Measurements from ENCODE around the gene CALHM6. TPM values are rescaled to one million over a fixed set of nuclear protein-coding genes. Genes with fewer than 3 reads are reported as not detected.

Gene CALHM6
- total and polyA plus RNA-seq, 4 donors: 2.0 to 22.4 (median 6.2) TPM

DNA sequence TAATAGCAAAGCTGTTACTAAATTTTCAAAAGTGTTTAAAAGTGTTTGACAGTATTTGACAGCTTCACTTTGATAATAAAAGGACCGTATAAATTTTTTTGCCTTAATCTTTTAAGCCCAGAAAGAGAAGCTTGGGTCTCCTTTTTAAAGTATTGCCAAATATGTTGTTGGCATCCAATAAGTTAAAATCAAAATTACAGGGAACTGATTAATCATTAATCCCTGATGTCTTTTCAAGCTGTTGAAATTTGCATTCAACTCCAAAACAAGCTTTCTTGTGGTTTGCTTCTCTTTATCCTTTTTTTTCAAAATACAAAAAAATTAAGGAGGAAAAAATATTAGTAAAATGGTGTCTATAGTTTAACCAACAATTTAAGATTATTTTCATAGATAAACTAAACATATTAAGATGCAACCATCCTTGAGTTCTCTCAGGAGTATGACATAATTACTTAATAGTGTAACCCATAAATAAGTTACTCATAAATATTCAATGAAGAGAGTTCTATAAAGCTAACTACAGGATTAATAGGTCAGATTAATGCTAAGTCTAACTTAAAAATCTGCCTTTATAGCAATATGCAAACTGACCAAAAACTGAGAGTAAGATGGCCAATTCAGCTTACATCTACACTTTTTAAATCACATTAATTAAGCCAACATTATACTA, 27.0 kb upstream of the CALHM6 start (continued):
- TF ChIP-seq, protein P1, sequence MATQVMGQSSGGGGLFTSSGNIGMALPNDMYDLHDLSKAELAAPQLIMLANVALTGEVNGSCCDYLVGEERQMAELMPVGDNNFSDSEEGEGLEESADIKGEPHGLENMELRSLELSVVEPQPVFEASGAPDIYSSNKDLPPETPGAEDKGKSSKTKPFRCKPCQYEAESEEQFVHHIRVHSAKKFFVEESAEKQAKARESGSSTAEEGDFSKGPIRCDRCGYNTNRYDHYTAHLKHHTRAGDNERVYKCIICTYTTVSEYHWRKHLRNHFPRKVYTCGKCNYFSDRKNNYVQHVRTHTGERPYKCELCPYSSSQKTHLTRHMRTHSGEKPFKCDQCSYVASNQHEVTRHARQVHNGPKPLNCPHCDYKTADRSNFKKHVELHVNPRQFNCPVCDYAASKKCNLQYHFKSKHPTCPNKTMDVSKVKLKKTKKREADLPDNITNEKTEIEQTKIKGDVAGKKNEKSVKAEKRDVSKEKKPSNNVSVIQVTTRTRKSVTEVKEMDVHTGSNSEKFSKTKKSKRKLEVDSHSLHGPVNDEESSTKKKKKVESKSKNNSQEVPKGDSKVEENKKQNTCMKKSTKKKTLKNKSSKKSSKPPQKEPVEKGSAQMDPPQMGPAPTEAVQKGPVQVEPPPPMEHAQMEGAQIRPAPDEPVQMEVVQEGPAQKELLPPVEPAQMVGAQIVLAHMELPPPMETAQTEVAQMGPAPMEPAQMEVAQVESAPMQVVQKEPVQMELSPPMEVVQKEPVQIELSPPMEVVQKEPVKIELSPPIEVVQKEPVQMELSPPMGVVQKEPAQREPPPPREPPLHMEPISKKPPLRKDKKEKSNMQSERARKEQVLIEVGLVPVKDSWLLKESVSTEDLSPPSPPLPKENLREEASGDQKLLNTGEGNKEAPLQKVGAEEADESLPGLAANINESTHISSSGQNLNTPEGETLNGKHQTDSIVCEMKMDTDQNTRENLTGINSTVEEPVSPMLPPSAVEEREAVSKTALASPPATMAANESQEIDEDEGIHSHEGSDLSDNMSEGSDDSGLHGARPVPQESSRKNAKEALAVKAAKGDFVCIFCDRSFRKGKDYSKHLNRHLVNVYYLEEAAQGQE (IDR thresholded peaks at IDR 0.05): no peak
- TF ChIP-seq FOXA1 (IDR thresholded peaks at IDR 0.05) (no peak), HNF4G (IDR thresholded peaks at IDR 0.05) (no peak)

DNA sequence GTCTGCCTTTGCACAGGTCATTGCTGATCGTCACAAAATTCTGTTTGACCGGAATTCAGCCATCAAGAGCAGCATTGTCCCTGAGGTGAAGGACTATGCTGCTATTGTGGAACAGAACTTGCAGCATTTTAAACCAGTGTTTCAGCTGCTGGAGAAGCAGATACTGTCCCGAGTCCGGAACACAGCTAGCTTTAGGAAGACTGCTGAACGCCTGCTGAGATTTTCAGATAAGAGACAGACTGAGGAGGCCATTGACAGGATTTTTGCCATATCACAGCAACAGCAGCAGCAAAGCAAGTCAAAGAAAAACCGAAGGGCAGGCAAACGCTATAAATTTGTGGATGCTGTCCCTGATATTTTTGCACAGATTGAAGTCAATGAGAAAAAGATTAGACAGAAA, 24.6 kb upstream of the CALHM6 start:
- H3K27me3 ChIP-seq (ENCODE audit: control insufficient read depth in 4 of 4, insufficient read depth in 4 of 4, low read length in 3 of 4): no peaks in the 10 kb centered on the region
- H3K4me1 ChIP-seq (ENCODE audit: control insufficient read depth in 4 of 4, insufficient read depth in 4 of 4, low read length in 3 of 4): peaks cover 0 to 6% (median 3%) of the 10 kb centered on the region in 4 donors
- H3K9me3 ChIP-seq (ENCODE audit: control insufficient read depth in 4 of 4, low read length in 3 of 4): no peaks in the 10 kb centered on the region
- no peak for DNase-seq (ENCODE audit: low spot score)
- no peak overlapping the region for H3K27ac ChIP-seq (ENCODE audit: low read depth in 1 of 2, low read length in 2 of 2)
- WGBS: 90% methylated on average over 7 of the region's 7 CpGs
- TF ChIP-seq, protein P2, sequence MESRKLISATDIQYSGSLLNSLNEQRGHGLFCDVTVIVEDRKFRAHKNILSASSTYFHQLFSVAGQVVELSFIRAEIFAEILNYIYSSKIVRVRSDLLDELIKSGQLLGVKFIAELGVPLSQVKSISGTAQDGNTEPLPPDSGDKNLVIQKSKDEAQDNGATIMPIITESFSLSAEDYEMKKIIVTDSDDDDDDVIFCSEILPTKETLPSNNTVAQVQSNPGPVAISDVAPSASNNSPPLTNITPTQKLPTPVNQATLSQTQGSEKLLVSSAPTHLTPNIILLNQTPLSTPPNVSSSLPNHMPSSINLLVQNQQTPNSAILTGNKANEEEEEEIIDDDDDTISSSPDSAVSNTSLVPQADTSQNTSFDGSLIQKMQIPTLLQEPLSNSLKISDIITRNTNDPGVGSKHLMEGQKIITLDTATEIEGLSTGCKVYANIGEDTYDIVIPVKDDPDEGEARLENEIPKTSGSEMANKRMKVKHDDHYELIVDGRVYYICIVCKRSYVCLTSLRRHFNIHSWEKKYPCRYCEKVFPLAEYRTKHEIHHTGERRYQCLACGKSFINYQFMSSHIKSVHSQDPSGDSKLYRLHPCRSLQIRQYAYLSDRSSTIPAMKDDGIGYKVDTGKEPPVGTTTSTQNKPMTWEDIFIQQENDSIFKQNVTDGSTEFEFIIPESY (IDR thresholded peaks at IDR 0.05): no peak
- TF ChIP-seq HNF4G (IDR thresholded peaks at IDR 0.05) (no peak), SP1 (IDR thresholded peaks at IDR 0.05) (no peak), NR2F2 (IDR thresholded peaks at IDR 0.05) (no peak), TAF1 (conservative IDR thresholded peaks at IDR 0.05) (no peak), EGR1 (IDR thresholded peaks at IDR 0.05; ENCODE audit: low read depth in 2 of 2) (no peak), JUND (IDR thresholded peaks at IDR 0.05) (no peak), RAD21 (IDR thresholded peaks at IDR 0.05) (no peak)
- TF ChIP-seq, protein P3, sequence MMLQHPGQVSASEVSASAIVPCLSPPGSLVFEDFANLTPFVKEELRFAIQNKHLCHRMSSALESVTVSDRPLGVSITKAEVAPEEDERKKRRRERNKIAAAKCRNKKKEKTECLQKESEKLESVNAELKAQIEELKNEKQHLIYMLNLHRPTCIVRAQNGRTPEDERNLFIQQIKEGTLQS (IDR thresholded peaks at IDR 0.05): no peak
- H3K9ac ChIP-seq (ENCODE audit: low read depth in 1 of 2, low read length in 2 of 2): no peak overlapping the region
- H3K36me3 ChIP-seq (ENCODE audit: control insufficient read depth in 4 of 4, insufficient read depth in 3 of 4, low read depth in 1 of 4, low read length in 3 of 4): peaks cover 0 to 2% (median 0%) of the 10 kb centered on the region in 4 donors
- H3K4me3 ChIP-seq (ENCODE audit: low read depth in 1 of 3, low read length in 3 of 3): no peak overlapping the region

DNA sequence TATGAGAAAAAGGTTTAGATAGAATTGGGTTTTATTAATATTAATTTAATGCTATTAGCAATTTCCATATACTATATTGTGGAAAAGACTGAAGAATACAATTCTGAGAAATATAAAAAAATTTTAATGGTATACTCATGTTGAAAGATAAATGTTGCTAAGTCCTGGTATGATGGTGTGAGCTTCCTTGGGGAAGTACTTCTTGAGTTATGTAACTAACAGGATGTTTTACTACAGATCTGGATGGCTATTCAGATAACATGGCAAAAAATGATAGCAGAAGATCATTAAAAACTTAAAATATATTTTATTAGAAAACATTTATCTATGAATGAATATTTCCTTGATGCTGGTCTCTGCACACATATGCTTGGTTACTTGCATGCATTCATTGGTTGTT, 23.5 kb upstream of the CALHM6 start:
- H3K36me3 ChIP-seq (ENCODE audit: control insufficient read depth in 4 of 4, insufficient read depth in 3 of 4, low read depth in 1 of 4, low read length in 3 of 4): peaks cover 0 to 2% (median 0%) of the 10 kb centered on the region in 4 donors
- no peak overlapping the region for H3K4me3 ChIP-seq (ENCODE audit: low read depth in 1 of 3, low read length in 3 of 3)
- no peak overlapping the region for H3K9ac ChIP-seq (ENCODE audit: low read depth in 1 of 2, low read length in 2 of 2)
- H3K27me3 ChIP-seq (ENCODE audit: control insufficient read depth in 4 of 4, insufficient read depth in 4 of 4, low read length in 3 of 4): no peaks in the 10 kb centered on the region
- peaks cover 0 to 6% (median 3%) of the 10 kb centered on the region in 4 donors for H3K4me1 ChIP-seq (ENCODE audit: control insufficient read depth in 4 of 4, insufficient read depth in 4 of 4, low read length in 3 of 4)
- DNase-seq (ENCODE audit: low spot score): no peak
- no peaks in the 10 kb centered on the region for H3K9me3 ChIP-seq (ENCODE audit: control insufficient read depth in 4 of 4, low read length in 3 of 4)
- no peak overlapping the region for H3K27ac ChIP-seq (ENCODE audit: low read depth in 1 of 2, low read length in 2 of 2)
- no peak for TF ChIP-seq HNF4G (IDR thresholded peaks at IDR 0.05)
- TF ChIP-seq, protein P4, sequence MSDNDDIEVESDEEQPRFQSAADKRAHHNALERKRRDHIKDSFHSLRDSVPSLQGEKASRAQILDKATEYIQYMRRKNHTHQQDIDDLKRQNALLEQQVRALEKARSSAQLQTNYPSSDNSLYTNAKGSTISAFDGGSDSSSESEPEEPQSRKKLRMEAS (IDR thresholded peaks at IDR 0.05): no peak
- no peak for TF ChIP-seq SP1 (IDR thresholded peaks at IDR 0.05)
- TF ChIP-seq RAD21 (IDR thresholded peaks at IDR 0.05): no peak
- no peak for TF ChIP-seq TAF1 (conservative IDR thresholded peaks at IDR 0.05)
- TF ChIP-seq FOXA2 (IDR thresholded peaks at IDR 0.05): no peak
- no peak for TF ChIP-seq HNF4A (conservative IDR thresholded peaks at IDR 0.05)
- TF ChIP-seq, protein P2 (IDR thresholded peaks at IDR 0.05): no peak
- no peak for TF ChIP-seq RXRA (IDR thresholded peaks at IDR 0.05)
- TF ChIP-seq, protein P3 (IDR thresholded peaks at IDR 0.05): no peak
- TF ChIP-seq JUND (IDR thresholded peaks at IDR 0.05): no peak
- TF ChIP-seq FOXA1 (IDR thresholded peaks at IDR 0.05): no peak
- TF ChIP-seq, protein P1 (IDR thresholded peaks at IDR 0.05): no peak
- TF ChIP-seq GABPA (IDR thresholded peaks at IDR 0.05 in 1 of 2, conservative IDR thresholded peaks at IDR 0.05 in 1 of 2): no peak
- no peak for TF ChIP-seq NR2F2 (IDR thresholded peaks at IDR 0.05)
- no peak for TF ChIP-seq YY1 (IDR thresholded peaks at IDR 0.05)
- TF ChIP-seq EGR1 (IDR thresholded peaks at IDR 0.05; ENCODE audit: low read depth in 2 of 2): no peak

All from liver (tissue), 9 donors.